ENCODE data around the gene ICAM5.

- no peak for TF ChIP-seq CTCF (conservative IDR thresholded peaks at IDR 0.05)
- no peak for TF ChIP-seq EZH2 (IDR thresholded peaks at IDR 0.05; ENCODE audit: low read depth)
Measured at GRCh38 chr19:10299545-10300458, 10.1 kb downstream of the ICAM5 start.

Measured in PC-9 (cell line).